ENCODE data around the gene CBL. TPM values are rescaled to one million over a fixed set of nuclear protein-coding genes. Genes with fewer than 3 reads are reported as not detected.

Gene CBL
- total RNA-seq, 1 experiment from 2014 or later: 56.4 TPM

- Histone ChIP-seq H3K4me2 (ENCODE audit: insufficient read depth, insufficient read length, low read length) (no peak overlapping the region), H3K14ac (ENCODE audit: insufficient read depth, low read length) (no peak overlapping the region), H2BK12ac (ENCODE audit: insufficient read length, low read depth, low read length) (no peak overlapping the region), H4K5ac (ENCODE audit: insufficient read length, low read depth, low read length) (no peak overlapping the region), H2AK5ac (ENCODE audit: insufficient read length, low read length) (no peak overlapping the region), H3K27me3 (ENCODE audit: insufficient read depth, low read length) (no peaks in the 10 kb centered on the region), H3K79me1 (ENCODE audit: insufficient read depth, low read depth, low read length, poor library complexity, severe bottlenecking) (no peaks in the 10 kb centered on the region), H2BK5ac (ENCODE audit: insufficient read length, low read length) (no peak overlapping the region), H4K91ac (ENCODE audit: insufficient read length, low read depth, low read length) (no peak overlapping the region), H3K4ac (ENCODE audit: low read depth, low read length) (no peak overlapping the region), H3K9ac (ENCODE audit: extremely low read depth, insufficient read length, low read length) (no peak overlapping the region), H2BK15ac (ENCODE audit: low read depth, low read length) (no peak overlapping the region), H3T11ph (ENCODE audit: low read length) (no peak overlapping the region), H4K20me1 (ENCODE audit: control insufficient read depth, insufficient read depth, insufficient read length) (no peaks in the 10 kb centered on the region), H3K23ac (ENCODE audit: insufficient read length, low read depth, low read length) (no peak overlapping the region), H2BK120ac (ENCODE audit: low read depth, low read length, poor library complexity, severe bottlenecking) (no peak overlapping the region), H2BK20ac (ENCODE audit: low read depth, low read length, poor library complexity, severe bottlenecking) (no peak overlapping the region), H2AFZ (ENCODE audit: low read length) (no peak overlapping the region), H4K8ac (replicated peaks; ENCODE audit: insufficient read length, low read depth, low read length) (no peak overlapping the region), H3K79me2 (ENCODE audit: insufficient read depth, low read length) (peaks cover 5% of the 10 kb centered on the region; the same call in 1 of the 2 replicates), H3K56ac (ENCODE audit: insufficient read length, low read depth, low read length) (no peak overlapping the region), H3K9me3 (ENCODE audit: control insufficient read depth, low read depth, low read length) (no peaks in the 10 kb centered on the region), H3K23me2 (ENCODE audit: insufficient read length, low read depth, low read length, poor library complexity, severe bottlenecking) (no peaks in the 10 kb centered on the region), H3K18ac (ENCODE audit: insufficient read length, low read depth, low read length) (no peak overlapping the region), H3K27ac (ENCODE audit: insufficient read length, low read depth, low read length) (no peak overlapping the region), H3K4me1 (ENCODE audit: insufficient read depth, low read length) (no peaks in the 10 kb centered on the region; the same call in 1 of the 2 replicates)
- peaks cover 12 to 17% of the 10 kb centered on the region in 2 experiments for H3K4me1 Mint-ChIP-seq
- no peaks in the 10 kb centered on the region for H3K36me3 Mint-ChIP-seq (ENCODE audit: insufficient read depth in 1 of 3, low read depth in 3 of 3)
- H3K4me3 Mint-ChIP-seq: no peak overlapping the region
- H3K27me3 Mint-ChIP-seq (ENCODE audit: low read depth): no peaks in the 10 kb centered on the region
- DNase-seq: no peak
- TF ChIP-seq CTCF (conservative IDR thresholded peaks at IDR 0.05): no peak
- H3K9me3 Mint-ChIP-seq: no peaks in the 10 kb centered on the region
- no peak overlapping the region for H3K27ac Mint-ChIP-seq
- WGBS (ENCODE audit: extremely low coverage, insufficient read length, low lambda C conversion rate): no CpG with 5 or more reads among the region's 5 CpGs
Measured at GRCh38 chr11:119262668-119263351, 56.7 kb downstream of the CBL start.

Measured in H9 (cell line).